Coronary artery (tissue), 2 donors: ENCODE results near the gene ARHGAP24.

Experiments
- DNase-seq: peaks from one replicate; pipeline ENCODE4 v3.0.0-alpha.2; 2017; ENCODE audit warnings: low spot score
- H3K27ac ChIP-seq, 2 donors: fragments of 200-600 bp; sonication (generic); one replicate each; pipeline ENCODE4 v1.5.1; 2016 to 2019
- H3K4me3 ChIP-seq: fragments of 200-600 bp; sonication (generic); 2 replicates; pipeline ENCODE4 v1.5.1; 2016; ENCODE audit warnings: mild to moderate bottlenecking, moderate library complexity
- CTCF ChIP-seq: fragments of 200-600 bp; sonication (generic); IDR thresholded peaks from one replicate; pipeline ENCODE4 v1.5.1; 2019; ENCODE audit warnings: antibody characterized with exemption

The ARHGAP24 gene

GRCh38 chr4:85565761-85566480, 91.0 kb downstream of the ARHGAP24 start:
- no peak for DNase-seq
- no peak for TF ChIP-seq CTCF
- Histone ChIP-seq H3K4me3 (no peak overlapping the region), H3K27ac (no peak overlapping the region)

GRCh38 chr4:85569730-85570299, 94.9 kb downstream of the ARHGAP24 start:
- Histone ChIP-seq H3K27ac (no peak overlapping the region), H3K4me3 (no peak overlapping the region)
- DNase-seq = no peak

GRCh38 chr4:85570388-85570787, 95.4 kb downstream of the ARHGAP24 start:
- TF ChIP-seq CTCF = no peak
- no peak overlapping the region for H3K4me3 ChIP-seq
- DNase-seq = no peak
- no peak overlapping the region for H3K27ac ChIP-seq

More at GRCh38 chr4:85569730-85570299, 94.9 kb downstream of the ARHGAP24 start:
- no peak for TF ChIP-seq CTCF

DNA sequence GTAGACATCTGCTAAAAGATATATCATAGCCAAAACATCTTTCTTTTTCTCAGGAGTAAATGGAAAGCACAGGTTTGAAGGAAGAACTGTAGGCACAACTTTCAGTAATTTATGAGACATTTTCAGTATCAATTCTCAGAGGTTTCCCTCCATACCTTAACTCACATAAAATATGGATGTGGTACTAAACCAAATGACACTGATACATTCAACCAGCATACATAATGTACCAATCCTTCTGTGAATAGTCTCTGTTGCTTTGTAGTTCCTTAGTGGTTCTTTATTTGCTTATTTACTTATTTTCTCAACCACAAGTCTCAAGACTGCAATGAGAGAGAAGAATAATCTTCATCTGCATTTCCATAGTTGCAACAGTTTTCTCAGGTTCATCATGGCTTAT, 96.1 kb downstream of the ARHGAP24 start:
- TF ChIP-seq CTCF = no peak
- no peak overlapping the region for H3K27ac ChIP-seq
- H3K4me3 ChIP-seq = no peak overlapping the region
- no peak for DNase-seq

DNA sequence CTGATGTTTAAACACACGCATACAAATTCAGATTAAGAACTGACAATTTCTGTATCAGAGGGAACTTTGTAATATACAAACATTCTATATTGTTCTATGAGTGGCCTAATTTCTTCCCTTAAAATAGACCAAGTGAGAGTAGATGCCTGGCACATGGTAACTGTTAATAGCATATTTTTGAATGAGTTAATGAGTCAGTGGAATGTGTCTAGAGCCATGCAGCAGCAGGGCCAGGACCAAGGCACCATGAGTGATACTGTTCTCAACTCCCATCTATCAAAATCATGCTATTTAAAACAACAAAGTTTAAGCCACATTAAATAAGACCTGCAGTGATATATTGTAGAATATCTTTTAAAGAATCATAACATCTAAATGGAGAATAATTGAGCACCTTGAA, 98.3 kb downstream of the ARHGAP24 start:
- H3K4me3 ChIP-seq = no peak overlapping the region
- TF ChIP-seq CTCF = no peak

DNA sequence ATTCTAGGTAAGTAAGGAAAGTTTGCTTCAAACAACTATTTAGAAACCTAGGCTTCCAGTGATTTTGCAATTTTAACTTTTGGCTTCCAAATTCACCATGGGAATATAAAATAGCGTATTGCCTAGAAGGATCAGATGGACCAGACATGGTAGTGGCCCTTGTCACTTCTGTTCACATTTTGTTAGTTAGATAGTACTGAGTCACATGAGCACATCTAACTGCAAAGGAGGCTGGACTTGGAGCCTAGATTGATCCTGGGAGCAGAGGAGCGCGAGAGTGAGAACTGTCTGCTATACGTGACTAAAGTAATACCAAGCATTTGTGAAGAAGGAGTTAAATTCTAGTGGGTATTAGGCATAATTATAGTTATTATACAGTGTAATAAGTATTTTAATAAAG, 102.4 kb downstream of the ARHGAP24 start:
- no peak for DNase-seq
- Histone ChIP-seq H3K4me3 (no peak overlapping the region), H3K27ac (no peak overlapping the region)
- TF ChIP-seq CTCF = no peak

More for the DNA sequence above, 98.3 kb downstream of the ARHGAP24 start:
- H3K27ac ChIP-seq = no peak overlapping the region
- DNase-seq = no peak

- Histone ChIP-seq H3K4me3 (no peak overlapping the region), H3K27ac (no peak overlapping the region)
- no peak for DNase-seq
- TF ChIP-seq CTCF = no peak
Observed at GRCh38 chr4:85579942-85580341, 105.0 kb downstream of the ARHGAP24 start.
